Ishikawa (cell line): ENCODE measurements around the gene C12orf42.

ENCODE experiments used
- CEBPB ChIP-seq: IDR thresholded peaks from 2 replicates; pipeline ENCODE4 v1.6.1; 2012
- CREB1 ChIP-seq: IDR thresholded peaks from 2 replicates; pipeline ENCODE4 v1.6.1; 2012; ENCODE audit warnings: low read depth
- EGR1 ChIP-seq: IDR thresholded peaks from 2 replicates; pipeline ENCODE4 v1.6.1; 2012
- EP300 ChIP-seq: IDR thresholded peaks from 2 replicates; pipeline ENCODE4 v1.6.1; 2012; ENCODE audit warnings: borderline replicate concordance
- FOXM1 ChIP-seq: IDR thresholded peaks from 2 replicates; pipeline ENCODE4 v1.6.1; 2012; ENCODE audit warnings: low read depth, borderline replicate concordance
- NFIC ChIP-seq: IDR thresholded peaks from 2 replicates; pipeline ENCODE4 v1.6.1; 2012
- RAD21 ChIP-seq: IDR thresholded peaks from 2 replicates; pipeline ENCODE4 v1.6.1; 2012; ENCODE audit warnings: low read depth
- TAF1 ChIP-seq: IDR thresholded peaks from 2 replicates; pipeline ENCODE4 v1.6.1; 2012; ENCODE audit warnings: low read depth, mild to moderate bottlenecking
- TCF12 ChIP-seq: IDR thresholded peaks from 2 replicates; pipeline ENCODE4 v1.6.1; 2012; ENCODE audit warnings: low read depth
- TEAD4 ChIP-seq: IDR thresholded peaks from 2 replicates; pipeline ENCODE4 v1.6.1; 2012
- YY1 ChIP-seq: IDR thresholded peaks from 2 replicates; pipeline ENCODE4 v1.6.1; 2012; ENCODE audit warnings: low read depth
- ZBTB7A ChIP-seq: IDR thresholded peaks from 2 replicates; pipeline ENCODE4 v1.6.1; 2012; ENCODE audit warnings: low read depth
- TF ChIP-seq, protein P1 (sequence below): IDR thresholded peaks from 2 replicates; pipeline ENCODE4 v1.6.1; 2012
- TF ChIP-seq, protein P2 (sequence below): IDR thresholded peaks from 2 replicates; pipeline ENCODE4 v1.6.1; 2012; ENCODE audit warnings: low read depth, mild to moderate bottlenecking
- TF ChIP-seq, protein P3 (sequence below): IDR thresholded peaks from 2 replicates; pipeline ENCODE4 v1.6.1; 2012

C12orf42 gene

DNA sequence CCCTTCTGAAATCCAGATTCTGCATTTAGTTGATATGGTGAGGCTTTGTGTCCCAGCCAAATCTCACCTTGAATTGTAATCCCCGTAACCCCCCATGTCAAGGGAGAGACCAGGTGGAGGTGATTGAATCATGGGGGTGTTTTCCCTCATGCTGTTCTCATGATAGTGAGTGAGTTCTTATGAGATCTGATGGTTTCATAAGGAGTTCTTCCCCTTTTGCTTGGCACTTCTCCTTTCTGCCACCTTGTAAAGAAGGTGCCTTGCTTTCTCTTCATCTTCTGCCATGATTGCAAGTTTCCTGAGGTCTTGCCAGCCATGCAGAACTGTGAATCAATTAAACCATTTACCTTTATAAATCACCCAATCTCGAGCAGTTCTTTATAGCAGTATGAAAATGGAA lies 23.1 kb upstream of the C12orf42 start:
- TF ChIP-seq, protein P1, sequence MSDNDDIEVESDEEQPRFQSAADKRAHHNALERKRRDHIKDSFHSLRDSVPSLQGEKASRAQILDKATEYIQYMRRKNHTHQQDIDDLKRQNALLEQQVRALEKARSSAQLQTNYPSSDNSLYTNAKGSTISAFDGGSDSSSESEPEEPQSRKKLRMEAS: no peak
- TF ChIP-seq RAD21 (no peak), EGR1 (no peak), EP300 (no peak), NFIC (no peak), FOXM1 (no peak), TAF1 (no peak), TCF12 (no peak), CEBPB (no peak), YY1 (no peak), CREB1 (no peak)
- TF ChIP-seq, protein P2, sequence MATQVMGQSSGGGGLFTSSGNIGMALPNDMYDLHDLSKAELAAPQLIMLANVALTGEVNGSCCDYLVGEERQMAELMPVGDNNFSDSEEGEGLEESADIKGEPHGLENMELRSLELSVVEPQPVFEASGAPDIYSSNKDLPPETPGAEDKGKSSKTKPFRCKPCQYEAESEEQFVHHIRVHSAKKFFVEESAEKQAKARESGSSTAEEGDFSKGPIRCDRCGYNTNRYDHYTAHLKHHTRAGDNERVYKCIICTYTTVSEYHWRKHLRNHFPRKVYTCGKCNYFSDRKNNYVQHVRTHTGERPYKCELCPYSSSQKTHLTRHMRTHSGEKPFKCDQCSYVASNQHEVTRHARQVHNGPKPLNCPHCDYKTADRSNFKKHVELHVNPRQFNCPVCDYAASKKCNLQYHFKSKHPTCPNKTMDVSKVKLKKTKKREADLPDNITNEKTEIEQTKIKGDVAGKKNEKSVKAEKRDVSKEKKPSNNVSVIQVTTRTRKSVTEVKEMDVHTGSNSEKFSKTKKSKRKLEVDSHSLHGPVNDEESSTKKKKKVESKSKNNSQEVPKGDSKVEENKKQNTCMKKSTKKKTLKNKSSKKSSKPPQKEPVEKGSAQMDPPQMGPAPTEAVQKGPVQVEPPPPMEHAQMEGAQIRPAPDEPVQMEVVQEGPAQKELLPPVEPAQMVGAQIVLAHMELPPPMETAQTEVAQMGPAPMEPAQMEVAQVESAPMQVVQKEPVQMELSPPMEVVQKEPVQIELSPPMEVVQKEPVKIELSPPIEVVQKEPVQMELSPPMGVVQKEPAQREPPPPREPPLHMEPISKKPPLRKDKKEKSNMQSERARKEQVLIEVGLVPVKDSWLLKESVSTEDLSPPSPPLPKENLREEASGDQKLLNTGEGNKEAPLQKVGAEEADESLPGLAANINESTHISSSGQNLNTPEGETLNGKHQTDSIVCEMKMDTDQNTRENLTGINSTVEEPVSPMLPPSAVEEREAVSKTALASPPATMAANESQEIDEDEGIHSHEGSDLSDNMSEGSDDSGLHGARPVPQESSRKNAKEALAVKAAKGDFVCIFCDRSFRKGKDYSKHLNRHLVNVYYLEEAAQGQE: no peak
- TF ChIP-seq, protein P3, sequence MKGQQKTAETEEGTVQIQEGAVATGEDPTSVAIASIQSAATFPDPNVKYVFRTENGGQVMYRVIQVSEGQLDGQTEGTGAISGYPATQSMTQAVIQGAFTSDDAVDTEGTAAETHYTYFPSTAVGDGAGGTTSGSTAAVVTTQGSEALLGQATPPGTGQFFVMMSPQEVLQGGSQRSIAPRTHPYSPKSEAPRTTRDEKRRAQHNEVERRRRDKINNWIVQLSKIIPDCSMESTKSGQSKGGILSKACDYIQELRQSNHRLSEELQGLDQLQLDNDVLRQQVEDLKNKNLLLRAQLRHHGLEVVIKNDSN: no peak

DNA sequence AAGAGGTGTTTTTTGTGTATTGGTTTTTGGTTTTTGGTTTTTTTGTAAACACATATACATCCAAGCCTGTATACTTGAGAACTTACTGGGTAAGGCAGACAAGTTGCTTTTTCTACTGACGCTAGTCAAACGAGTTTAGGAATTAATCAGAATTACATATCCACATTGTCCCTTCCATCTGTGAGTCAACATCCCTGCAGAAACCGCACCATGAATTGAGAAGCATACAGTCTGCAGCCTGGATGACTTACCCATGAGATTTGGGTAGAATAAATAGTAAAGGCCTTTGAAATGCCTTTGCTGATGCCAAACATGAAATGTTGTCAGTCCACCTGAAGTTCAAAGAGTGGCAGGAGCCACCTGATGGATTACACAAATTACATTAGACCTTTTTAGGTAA lies 21.4 kb upstream of the C12orf42 start:
- TF ChIP-seq EP300 (no peak), ZBTB7A (no peak), RAD21 (no peak), EGR1 (no peak), CREB1 (no peak), YY1 (no peak), TAF1 (no peak), CEBPB (no peak), FOXM1 (no peak), TEAD4 (no peak), NFIC (no peak), TCF12 (no peak)
- TF ChIP-seq, protein P1: no peak
- TF ChIP-seq, protein P2: no peak
- TF ChIP-seq, protein P3: no peak

DNA sequence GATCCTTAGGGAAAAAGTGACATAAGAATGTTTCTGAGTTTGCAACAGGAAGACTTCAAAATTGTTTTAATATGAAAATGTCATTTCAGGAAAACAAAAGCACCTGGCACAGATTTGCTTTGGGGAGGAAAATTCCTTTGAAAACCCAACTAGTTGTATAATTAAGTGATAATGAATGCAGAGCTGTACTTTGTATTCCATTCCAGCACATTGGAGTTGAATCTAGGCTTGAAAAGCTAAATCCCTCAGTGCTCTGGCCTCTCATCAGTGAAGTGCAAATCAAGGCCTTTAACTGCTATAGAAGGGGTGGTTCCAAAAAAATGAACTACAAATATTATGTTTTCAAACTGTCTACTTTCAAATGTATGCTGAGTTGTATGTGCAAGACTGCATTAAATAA lies 19.6 kb upstream of the C12orf42 start:
- TF ChIP-seq, protein P1: no peak
- TF ChIP-seq TEAD4 (no peak), NFIC (no peak), CEBPB (no peak), EGR1 (no peak), ZBTB7A (no peak), FOXM1 (no peak), TAF1 (no peak), TCF12 (no peak), EP300 (no peak), YY1 (no peak), CREB1 (no peak), RAD21 (no peak)
- TF ChIP-seq, protein P2: no peak
- TF ChIP-seq, protein P3: no peak

DNA sequence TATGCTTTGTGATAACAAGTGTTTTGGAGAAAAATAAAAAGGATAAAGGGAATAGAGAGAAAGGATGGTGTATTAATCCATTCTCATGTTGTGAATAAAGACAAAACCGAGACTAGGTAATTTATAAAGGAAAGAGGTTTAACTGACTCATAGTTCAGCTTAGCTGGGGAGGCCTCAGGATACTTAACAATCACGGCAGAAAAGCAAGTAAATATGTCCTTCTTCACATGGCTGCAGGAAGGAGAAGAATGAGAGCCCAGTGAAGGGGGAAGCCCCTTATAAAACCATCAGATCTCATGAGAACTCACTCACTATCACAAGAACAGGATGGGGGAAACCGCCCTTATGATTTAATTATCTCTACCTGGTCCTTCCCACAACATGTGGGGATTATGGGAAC lies 18.1 kb upstream of the C12orf42 start:
- TF ChIP-seq EGR1: no peak
- TF ChIP-seq RAD21: no peak
- no peak for TF ChIP-seq EP300
- TF ChIP-seq, protein P1: no peak
